H1 (cell line): ENCODE measurements around the gene BTBD9.

Experiments used
- BRCA1 ChIP-seq: IDR thresholded peaks from 2 replicates; pipeline ENCODE4 v1.6.1; 2012; ENCODE audit warnings: low read depth, low read length, improper control_type of control experiment
- EZH2 ChIP-seq: fragments of 200-600 bp; sonication (generic); IDR thresholded peaks from 2 replicates; pipeline ENCODE4 v1.7.1; 2012; ENCODE audit warnings: low read depth, mild to moderate bottlenecking, moderate library complexity, low read length, inconsistent platforms; ENCODE audit not compliant: severe bottlenecking
- MAFK ChIP-seq: IDR thresholded peaks from 2 replicates; pipeline ENCODE4 v1.6.1; 2012; ENCODE audit warnings: low read depth, mild to moderate bottlenecking, improper control_type of control experiment, low read length
- TF ChIP-seq, protein P1 (sequence below): IDR thresholded peaks from 2 replicates; pipeline ENCODE4 v1.6.1; 2012; ENCODE audit warnings: low read length, inconsistent platforms
- TF ChIP-seq, protein P2 (sequence below), 3 experiments: IDR thresholded peaks; 1 replicate in 2 of 3; 2 replicates in 1 of 3; pipeline versions ENCODE4 v1.5.1 to v1.6.1; 2011; ENCODE audit warnings: low read length in 3 of 3, mild to moderate bottlenecking in 3 of 3, inconsistent platforms in 2 of 3, low read depth in 1 of 3, moderate library complexity in 1 of 3; ENCODE audit not compliant: insufficient read depth in 1 of 3; ENCODE audit errors: control extremely low read depth in 1 of 3

DNA sequence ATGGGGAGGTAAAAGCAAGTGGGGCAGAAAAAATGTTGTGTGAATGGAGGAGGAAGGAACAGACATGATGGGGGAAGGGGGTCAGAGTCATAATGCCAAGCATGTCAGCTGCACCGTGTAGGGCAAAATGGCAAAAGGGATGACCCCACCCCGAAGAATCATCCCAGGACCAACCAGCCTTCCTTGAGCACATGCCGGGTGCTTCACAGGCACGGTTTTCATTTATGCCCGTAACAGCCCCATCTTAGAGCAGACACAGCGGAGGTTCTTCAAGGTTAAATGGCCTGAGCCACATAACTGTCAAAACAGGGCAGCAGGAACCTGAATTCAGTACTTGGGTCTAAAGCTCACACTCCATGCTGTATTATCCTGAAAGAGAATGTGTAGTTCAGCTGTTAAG, 498.0 kb downstream of the BTBD9 start:
- TF ChIP-seq, protein P1, sequence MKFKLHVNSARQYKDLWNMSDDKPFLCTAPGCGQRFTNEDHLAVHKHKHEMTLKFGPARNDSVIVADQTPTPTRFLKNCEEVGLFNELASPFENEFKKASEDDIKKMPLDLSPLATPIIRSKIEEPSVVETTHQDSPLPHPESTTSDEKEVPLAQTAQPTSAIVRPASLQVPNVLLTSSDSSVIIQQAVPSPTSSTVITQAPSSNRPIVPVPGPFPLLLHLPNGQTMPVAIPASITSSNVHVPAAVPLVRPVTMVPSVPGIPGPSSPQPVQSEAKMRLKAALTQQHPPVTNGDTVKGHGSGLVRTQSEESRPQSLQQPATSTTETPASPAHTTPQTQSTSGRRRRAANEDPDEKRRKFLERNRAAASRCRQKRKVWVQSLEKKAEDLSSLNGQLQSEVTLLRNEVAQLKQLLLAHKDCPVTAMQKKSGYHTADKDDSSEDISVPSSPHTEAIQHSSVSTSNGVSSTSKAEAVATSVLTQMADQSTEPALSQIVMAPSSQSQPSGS = no peak
- TF ChIP-seq EZH2 (no peak), BRCA1 (no peak), MAFK (no peak)
- TF ChIP-seq, protein P2, sequence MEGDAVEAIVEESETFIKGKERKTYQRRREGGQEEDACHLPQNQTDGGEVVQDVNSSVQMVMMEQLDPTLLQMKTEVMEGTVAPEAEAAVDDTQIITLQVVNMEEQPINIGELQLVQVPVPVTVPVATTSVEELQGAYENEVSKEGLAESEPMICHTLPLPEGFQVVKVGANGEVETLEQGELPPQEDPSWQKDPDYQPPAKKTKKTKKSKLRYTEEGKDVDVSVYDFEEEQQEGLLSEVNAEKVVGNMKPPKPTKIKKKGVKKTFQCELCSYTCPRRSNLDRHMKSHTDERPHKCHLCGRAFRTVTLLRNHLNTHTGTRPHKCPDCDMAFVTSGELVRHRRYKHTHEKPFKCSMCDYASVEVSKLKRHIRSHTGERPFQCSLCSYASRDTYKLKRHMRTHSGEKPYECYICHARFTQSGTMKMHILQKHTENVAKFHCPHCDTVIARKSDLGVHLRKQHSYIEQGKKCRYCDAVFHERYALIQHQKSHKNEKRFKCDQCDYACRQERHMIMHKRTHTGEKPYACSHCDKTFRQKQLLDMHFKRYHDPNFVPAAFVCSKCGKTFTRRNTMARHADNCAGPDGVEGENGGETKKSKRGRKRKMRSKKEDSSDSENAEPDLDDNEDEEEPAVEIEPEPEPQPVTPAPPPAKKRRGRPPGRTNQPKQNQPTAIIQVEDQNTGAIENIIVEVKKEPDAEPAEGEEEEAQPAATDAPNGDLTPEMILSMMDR (IDR thresholded peaks at IDR 0.05; ENCODE audit: control extremely low read depth in 1 of 3, insufficient read depth in 1 of 3, low read depth in 1 of 3, low read length in 3 of 3) = no peak
